Frontal cortex (tissue), 4 donors: ENCODE data around the gene S100A10. TPM values are rescaled to one million over a fixed set of nuclear protein-coding genes. Genes with fewer than 3 reads are reported as not detected.
A peak's percentile ranks its signal among the peaks of the same experiment; 100 is the strongest.

Source experiments
- DNase-seq, 2 donors: peaks; one replicate each; pipeline ENCODE4 v3.0.0; 2012; ENCODE audit warnings: low spot score in 2 of 2
- FAIRE-seq: peaks from 2 replicates; lab custom pipeline; 2012; peaks lifted over from hg19 to GRCh38; lab: Jason Lieb, UNC
- total RNA-seq: library from RNA; depleted of rRNA; stranded (reverse); fragments of >200 nt; gene quantifications from one replicate; pipeline ENCODE4 v1.2.3, GENCODE V29; 2014
- donor health status: control.
- donor health status: control.
- donor health status: control.

The S100A10 gene
- total RNA-seq, 1 donor from 2014 or later: 2.4 TPM

- DNase-seq (no peak), FAIRE-seq (no peak)
Measured at GRCh38 chr1:151970128-151970527, 23.5 kb downstream of the S100A10 start.

- FAIRE-seq: no peak
Measured at GRCh38 chr1:151968791-151969399, 24.8 kb downstream of the S100A10 start.

GRCh38 chr1:151968058-151968457 is 25.6 kb downstream of the S100A10 start:
- no peak for DNase-seq
- no peak for FAIRE-seq

More at GRCh38 chr1:151968791-151969399, 24.8 kb downstream of the S100A10 start:
- DNase-seq: no peak

- DNase-seq (no peak), FAIRE-seq (no peak)
Measured at GRCh38 chr1:151967091-151967490, 26.6 kb downstream of the S100A10 start.

GRCh38 chr1:151966061-151966460 is 27.6 kb downstream of the S100A10 start:
- DNase-seq (no peak), FAIRE-seq (no peak)

GRCh38 chr1:151964510-151964909 is 29.1 kb downstream of the S100A10 start:
- DNase-seq (no peak), FAIRE-seq (no peak)

- FAIRE-seq: no peak
- DNase-seq: no peak
Measured at GRCh38 chr1:151963288-151963687, 30.4 kb downstream of the S100A10 start.

- no peak for DNase-seq
- FAIRE-seq: no peak
Measured at GRCh38 chr1:151961833-151962232, 31.8 kb downstream of the S100A10 start.

GRCh38 chr1:151960780-151961513 is 32.7 kb downstream of the S100A10 start:
- FAIRE-seq (no peak), DNase-seq (no peak)

GRCh38 chr1:151958959-151959358 is 34.7 kb downstream of the S100A10 start:
- FAIRE-seq: no peak
- DNase-seq: no peak

- FAIRE-seq (no peak), DNase-seq (no peak)
Measured at GRCh38 chr1:151956957-151957497, 36.6 kb downstream of the S100A10 start.

GRCh38 chr1:151953409-151954094 is 40.1 kb downstream of the S100A10 start:
- FAIRE-seq (no peak), DNase-seq (no peak)

GRCh38 chr1:151952811-151953210 is 40.8 kb downstream of the S100A10 start:
- no peak for FAIRE-seq
- no peak for DNase-seq

- FAIRE-seq (no peak), DNase-seq (no peak)
Measured at GRCh38 chr1:151949371-151950193, 44.1 kb downstream of the S100A10 start.

GRCh38 chr1:151948506-151948905 is 45.2 kb downstream of the S100A10 start:
- DNase-seq (no peak), FAIRE-seq (no peak)

- DNase-seq (no peak), FAIRE-seq (no peak)
Measured at GRCh38 chr1:151947140-151947539, 46.5 kb downstream of the S100A10 start.

GRCh38 chr1:151945725-151946722 is 47.6 kb downstream of the S100A10 start:
- FAIRE-seq (no peak), DNase-seq (peak in 1 of 2 donors; percentile 41)

- FAIRE-seq (no peak), DNase-seq (no peak)
Measured at GRCh38 chr1:151944857-151945575, 48.6 kb downstream of the S100A10 start.
